ENCODE measurements around the gene NSF.
"Not testable (repeated sequence)": the region's sequence is repeated elsewhere in the genome, so short reads cannot be mapped to it uniquely, and the experiment has no call there.

NSF gene

GRCh38 chr17:46699014-46699413 lies 108.5 kb downstream of the NSF start:
- in situ Hi-C loops (cut with HindIII; ENCODE audit: low sequenced_read_pairs) = not testable (repeated sequence)

DNA sequence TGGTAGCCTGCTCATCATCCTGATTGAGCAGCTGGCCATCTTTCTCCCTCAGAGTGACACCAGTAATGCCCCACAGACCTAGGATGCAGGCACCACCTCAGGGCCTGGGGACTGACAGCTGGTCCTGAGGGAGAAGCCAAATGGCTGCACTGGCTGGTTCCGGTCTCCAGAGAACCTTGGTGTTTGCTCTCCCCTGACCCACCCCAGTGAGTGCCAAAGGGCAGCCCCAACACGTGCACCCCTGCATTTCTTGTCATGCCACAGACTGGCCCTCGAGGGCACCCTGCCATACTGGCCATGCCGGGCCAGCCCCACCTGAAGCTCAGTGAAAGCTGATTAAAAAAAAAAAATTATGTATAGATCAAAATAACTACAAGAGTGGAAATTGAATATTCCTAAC lies 127.5 kb downstream of the NSF start:
- in situ Hi-C loops (cut with HindIII; ENCODE audit: low sequenced_read_pairs) = no loop called here

GRCh38 chr17:46719891-46720290 lies 129.4 kb downstream of the NSF start:
- in situ Hi-C loops (cut with HindIII; ENCODE audit: low sequenced_read_pairs) = no loop called here

GRCh38 chr17:46720408-46720807 lies 129.9 kb downstream of the NSF start:
- in situ Hi-C loops (cut with HindIII; ENCODE audit: low sequenced_read_pairs) = no loop called here

- in situ Hi-C loops (cut with HindIII; ENCODE audit: low sequenced_read_pairs) = no loop called here
These were observed 132.3 kb downstream of the NSF start for GRCh38 chr17:46722662-46723285.

DNA sequence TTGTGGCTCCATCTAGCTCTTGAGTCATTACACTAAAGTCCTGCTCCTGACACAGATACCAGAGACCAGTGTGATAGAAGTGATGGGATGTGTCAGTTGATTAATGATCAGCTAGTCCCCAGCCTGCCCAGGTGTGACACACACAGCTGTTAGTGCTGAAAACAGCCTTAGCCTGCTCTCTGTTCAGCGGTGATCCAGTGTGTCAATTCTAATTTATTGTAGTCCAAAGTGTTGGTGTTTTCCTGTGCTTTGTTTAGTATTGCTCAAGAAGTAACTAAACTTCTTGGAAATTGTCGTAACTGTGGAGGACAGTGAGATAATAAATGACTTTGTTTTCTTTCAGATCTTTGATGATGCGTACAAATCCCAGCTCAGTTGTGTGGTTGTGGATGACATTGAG lies 135.7 kb downstream of the NSF start:
- in situ Hi-C loops (cut with HindIII; ENCODE audit: low sequenced_read_pairs) = no loop called here

DNA sequence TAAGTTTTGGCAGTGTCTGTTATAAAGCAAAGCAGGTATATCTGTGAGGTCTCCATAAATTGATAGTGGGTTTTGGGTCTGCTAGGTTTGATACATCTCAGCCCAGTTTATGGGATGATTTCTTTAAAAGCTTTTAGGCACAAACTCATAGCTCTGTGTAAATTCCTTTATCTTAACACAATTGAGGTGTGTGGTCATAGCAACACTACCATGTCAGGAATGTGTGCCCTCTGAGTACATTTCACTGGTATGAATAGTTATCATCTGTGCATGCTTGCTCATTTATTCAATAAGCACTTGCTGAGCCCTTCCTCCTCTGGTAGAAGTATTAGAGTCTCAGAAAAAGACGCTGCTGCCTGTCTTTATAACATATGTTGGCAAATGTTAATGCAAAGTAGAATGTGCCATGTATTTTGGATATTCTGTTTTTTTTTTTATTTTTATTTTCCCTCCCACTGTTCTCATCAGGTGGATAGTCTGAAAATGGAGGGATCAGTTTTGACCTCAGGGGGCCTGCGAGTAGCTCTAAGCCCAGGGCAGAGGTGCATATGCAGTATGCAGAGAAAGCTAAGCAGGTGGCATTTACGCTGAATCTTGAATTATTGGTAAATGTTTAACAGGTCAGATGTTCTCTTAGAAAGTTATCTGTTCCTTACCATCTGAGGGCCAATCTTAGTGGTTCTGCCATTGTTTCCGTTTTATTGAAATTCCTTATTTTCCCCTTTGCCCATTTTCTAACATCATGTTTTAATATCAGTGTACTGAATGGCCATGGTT lies 137.3 kb downstream of the NSF start:
- in situ Hi-C loops (cut with HindIII; ENCODE audit: low sequenced_read_pairs) = no loop called here

GRCh38 chr17:46730026-46730425 lies 139.6 kb downstream of the NSF start:
- in situ Hi-C loops (cut with HindIII; ENCODE audit: low sequenced_read_pairs) = no loop called here

DNA sequence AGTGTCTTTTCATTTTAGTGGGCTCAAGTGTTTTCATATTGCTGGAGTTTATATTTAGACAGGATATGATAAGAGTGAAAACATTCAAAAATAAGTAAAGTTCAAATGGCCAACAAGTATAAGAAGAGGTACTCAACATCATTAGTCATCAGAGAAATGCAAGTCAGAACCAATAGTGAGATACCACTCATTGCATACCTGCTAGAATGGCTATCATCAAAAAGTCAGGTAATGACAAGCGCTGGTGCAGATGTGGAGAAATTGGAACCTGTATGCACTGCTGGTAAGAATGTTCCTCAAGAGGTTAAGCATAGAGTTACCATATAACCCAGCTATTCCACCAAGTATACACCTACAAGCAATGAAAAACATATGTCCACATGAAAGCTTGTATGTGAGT lies 140.2 kb downstream of the NSF start:
- in situ Hi-C loops (cut with HindIII; ENCODE audit: low sequenced_read_pairs) = no loop called here

- in situ Hi-C loops (cut with HindIII; ENCODE audit: low sequenced_read_pairs) = no loop called here
These were observed 141.7 kb downstream of the NSF start for GRCh38 chr17:46732160-46732559.

GRCh38 chr17:46732754-46733398 lies 142.4 kb downstream of the NSF start:
- in situ Hi-C loops (cut with HindIII; ENCODE audit: low sequenced_read_pairs) = no loop called here

- in situ Hi-C loops (cut with HindIII; ENCODE audit: low sequenced_read_pairs) = no loop called here
These were observed 143.5 kb downstream of the NSF start for GRCh38 chr17:46733837-46734475.

DNA sequence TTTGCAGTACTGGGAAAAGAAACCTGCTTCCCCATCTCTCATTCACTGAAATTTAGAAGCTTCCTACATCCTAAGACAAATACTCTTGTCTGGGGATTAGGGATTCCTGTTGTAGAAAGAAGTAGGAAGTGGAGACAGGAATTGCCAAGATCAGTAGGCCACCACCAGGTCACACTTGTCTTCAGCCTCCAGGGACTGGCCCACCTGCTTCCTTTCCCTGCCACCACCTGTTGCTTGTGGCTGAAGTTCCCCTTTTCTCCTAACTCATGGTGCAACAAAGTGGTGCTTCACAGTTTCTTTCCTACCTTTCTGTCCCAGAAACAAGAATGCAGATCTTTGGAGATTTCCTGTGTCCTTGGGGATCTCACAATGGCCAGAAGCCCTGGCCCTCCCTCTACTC lies 145.6 kb downstream of the NSF start:
- in situ Hi-C loops (cut with HindIII; ENCODE audit: low sequenced_read_pairs) = no loop called here

DNA sequence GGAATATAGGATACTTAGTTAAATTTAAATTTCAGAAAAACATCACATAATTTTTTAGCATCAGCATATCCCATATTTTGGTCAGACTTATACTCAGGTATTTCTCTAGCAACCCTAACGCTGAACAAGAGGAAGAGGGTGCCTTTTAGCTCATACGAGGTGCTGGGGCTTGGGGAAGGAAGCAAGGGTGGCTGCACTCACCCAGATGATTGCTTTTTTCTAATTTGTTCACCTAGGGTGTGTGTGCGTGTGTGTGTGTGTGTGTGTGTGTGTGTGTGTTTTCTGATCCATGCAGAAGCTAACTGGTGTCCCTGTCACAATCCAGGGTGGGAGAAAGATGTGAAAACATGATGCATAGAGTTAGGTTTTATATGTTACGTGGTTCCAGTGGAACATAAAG lies 146.9 kb downstream of the NSF start:
- in situ Hi-C loops (cut with HindIII; ENCODE audit: low sequenced_read_pairs) = no loop called here

GRCh38 chr17:46738544-46738943 lies 148.1 kb downstream of the NSF start:
- in situ Hi-C loops (cut with HindIII; ENCODE audit: low sequenced_read_pairs) = no loop called here

GRCh38 chr17:46739982-46740381 lies 149.5 kb downstream of the NSF start:
- in situ Hi-C loops (cut with HindIII; ENCODE audit: low sequenced_read_pairs) = no loop called here

GRCh38 chr17:46741122-46741730 lies 150.8 kb downstream of the NSF start:
- in situ Hi-C loops (cut with HindIII; ENCODE audit: low sequenced_read_pairs) = no loop called here

DNA sequence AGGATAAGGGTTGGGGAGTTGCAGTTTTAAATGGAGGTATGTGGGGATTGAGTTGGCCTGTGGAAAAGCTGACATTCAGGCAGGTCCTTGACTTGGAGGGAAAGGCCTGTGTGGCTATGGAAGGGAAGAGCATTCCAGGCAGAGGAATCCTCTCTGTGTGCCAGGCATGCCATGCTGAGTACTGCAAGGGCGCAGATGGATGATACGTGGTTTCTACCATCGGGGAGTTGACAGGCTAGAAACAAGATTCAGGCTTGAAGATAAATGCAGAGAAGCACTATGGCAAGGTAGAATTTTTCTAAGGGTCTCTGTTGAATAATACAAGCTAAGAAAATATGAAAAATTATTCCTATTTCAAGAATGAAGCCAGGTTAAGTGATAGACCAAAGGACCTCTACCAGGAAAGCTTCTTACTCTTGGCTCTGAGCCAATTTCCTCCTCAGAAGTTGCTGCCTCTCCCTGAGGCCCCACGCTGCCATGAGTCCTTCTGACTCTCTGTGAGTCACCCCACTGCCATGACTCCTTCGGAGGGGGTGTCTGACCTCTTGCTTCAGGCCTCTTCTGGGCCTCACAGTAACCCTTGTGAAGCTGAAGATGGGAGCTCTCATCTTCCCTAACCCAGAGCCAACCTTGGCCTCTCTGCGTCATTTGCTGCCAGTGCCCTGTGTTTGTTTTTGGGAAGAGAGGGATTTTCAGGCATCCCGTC lies 152.2 kb downstream of the NSF start:
- in situ Hi-C loops (cut with HindIII; ENCODE audit: low sequenced_read_pairs) = no loop called here

- in situ Hi-C loops (cut with HindIII; ENCODE audit: low sequenced_read_pairs) = no loop called here
These were observed 154.0 kb downstream of the NSF start for GRCh38 chr17:46744441-46744840.

GRCh38 chr17:46745376-46745775 lies 154.9 kb downstream of the NSF start:
- in situ Hi-C loops (cut with HindIII; ENCODE audit: low sequenced_read_pairs) = no loop called here

- in situ Hi-C loops (cut with HindIII; ENCODE audit: low sequenced_read_pairs) = no loop called here
These were observed 161.0 kb downstream of the NSF start for GRCh38 chr17:46751425-46751824.

All from DLD1 (cell line).